ENCODE measurements around the gene PALB2. TPM values are rescaled to one million over a fixed set of nuclear protein-coding genes. Genes with fewer than 3 reads are reported as not detected.

The PALB2 gene
- total RNA-seq = 21.0 TPM in 2 replicates
- long read RNA-seq, full-length matches to known transcripts = 14 of 29 reads
- long read RNA-seq, partial matches to known transcripts = 7 of 29 reads
- long read RNA-seq, other reads (novel, unspliced or antisense) = 8 of 29 reads

DNA sequence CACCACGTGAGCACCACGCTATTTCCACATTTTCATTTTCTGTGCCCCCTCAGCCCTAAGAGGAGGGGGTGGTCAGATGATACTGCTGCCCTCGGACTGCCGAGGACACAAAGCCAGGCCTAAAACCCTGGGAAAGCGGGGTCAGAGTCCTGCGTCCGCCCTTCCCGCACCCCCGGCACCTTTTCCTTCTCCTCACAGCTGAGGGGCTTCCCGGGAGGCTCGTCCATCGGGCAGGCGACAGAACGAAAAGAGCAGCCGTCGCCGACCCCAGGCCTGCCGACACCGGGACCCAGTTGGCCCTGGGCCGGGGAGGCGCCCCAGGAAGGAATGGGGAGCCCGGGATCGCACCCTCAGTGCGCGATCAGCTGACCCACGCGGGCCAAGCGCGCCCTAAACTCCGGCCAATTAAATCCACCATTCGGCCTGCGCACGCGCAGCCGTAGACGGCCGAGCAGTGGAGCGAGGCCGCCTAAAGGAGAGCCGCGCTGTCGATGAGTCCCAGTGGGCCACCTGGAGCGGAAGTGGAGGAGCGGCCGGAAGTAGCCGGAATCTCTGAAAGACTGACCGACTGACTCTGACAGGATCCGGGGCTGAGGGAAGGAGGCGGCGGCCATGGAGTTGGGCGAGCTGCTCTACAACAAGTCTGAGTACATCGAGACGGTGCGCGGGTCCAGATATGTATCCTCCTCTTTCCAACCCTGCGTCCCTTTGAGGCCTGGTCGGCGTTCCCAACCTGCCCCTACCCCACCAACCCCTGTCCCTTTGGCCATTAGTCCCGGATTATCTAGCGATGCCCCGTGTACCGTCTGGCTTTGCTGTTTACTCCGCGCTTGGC, at the start of gene PALB2, which contains the start of gene DCTN5:
Gene PALB2 (minus strand): TSS at position 380 of the 835 bp plus-strand sequence. CDS start 153 bp downstream, at position 227.
Gene DCTN5 (plus strand): TSS at position 536 of the 835 bp plus-strand sequence. CDS start 77 bp downstream, at position 613.
- no peaks in the 10 kb centered on the region for H3K27me3 Mint-ChIP-seq
- peaks cover 18% of the 10 kb centered on the region for H3K4me1 Mint-ChIP-seq (ENCODE audit: low read depth)
- peaks cover 15% of the 10 kb centered on the region for H3K36me3 Mint-ChIP-seq (ENCODE audit: insufficient read depth)
- H3K27ac Mint-ChIP-seq = peak within 1 kb of the TSS; percentile 98
- peak within 1 kb of the TSS; percentile 100 for H3K4me3 Mint-ChIP-seq (ENCODE audit: low read depth)
- peak; percentile 79 for DNase-seq (ENCODE audit: low spot score, unreplicated experiment)
- H3K9me3 Mint-ChIP-seq (ENCODE audit: low read depth) = no peaks in the 10 kb centered on the region
- TF ChIP-seq CTCF (IDR thresholded peaks at IDR 0.05; ENCODE audit: unreplicated experiment) = no peak

- TF ChIP-seq CTCF (IDR thresholded peaks at IDR 0.05; ENCODE audit: unreplicated experiment) = no peak
- peak overlapping the region; percentile 71 for H3K27ac Mint-ChIP-seq
- no peak for DNase-seq (ENCODE audit: low spot score, unreplicated experiment)
- no peaks in the 10 kb centered on the region for H3K27me3 Mint-ChIP-seq
- H3K4me1 Mint-ChIP-seq (ENCODE audit: low read depth) = peaks cover 3% of the 10 kb centered on the region
- no peak overlapping the region for H3K4me3 Mint-ChIP-seq (ENCODE audit: low read depth)
- peaks cover 15% of the 10 kb centered on the region for H3K36me3 Mint-ChIP-seq (ENCODE audit: insufficient read depth)
- no peaks in the 10 kb centered on the region for H3K9me3 Mint-ChIP-seq (ENCODE audit: low read depth)
Measured at GRCh38 chr16:23689442-23690187, 48.5 kb upstream of the PALB2 start.

GRCh38 chr16:23687034-23687808, 46.1 kb upstream of the PALB2 start:
- H3K9me3 Mint-ChIP-seq (ENCODE audit: low read depth) = no peaks in the 10 kb centered on the region
- no peak overlapping the region for H3K4me3 Mint-ChIP-seq (ENCODE audit: low read depth)
- peaks cover 21% of the 10 kb centered on the region for H3K36me3 Mint-ChIP-seq (ENCODE audit: insufficient read depth)
- DNase-seq (ENCODE audit: low spot score, unreplicated experiment) = no peak
- H3K4me1 Mint-ChIP-seq (ENCODE audit: low read depth) = no peaks in the 10 kb centered on the region
- H3K27ac Mint-ChIP-seq = no peak overlapping the region
- H3K27me3 Mint-ChIP-seq = no peaks in the 10 kb centered on the region
- no peak for TF ChIP-seq CTCF (IDR thresholded peaks at IDR 0.05; ENCODE audit: unreplicated experiment)

DNA sequence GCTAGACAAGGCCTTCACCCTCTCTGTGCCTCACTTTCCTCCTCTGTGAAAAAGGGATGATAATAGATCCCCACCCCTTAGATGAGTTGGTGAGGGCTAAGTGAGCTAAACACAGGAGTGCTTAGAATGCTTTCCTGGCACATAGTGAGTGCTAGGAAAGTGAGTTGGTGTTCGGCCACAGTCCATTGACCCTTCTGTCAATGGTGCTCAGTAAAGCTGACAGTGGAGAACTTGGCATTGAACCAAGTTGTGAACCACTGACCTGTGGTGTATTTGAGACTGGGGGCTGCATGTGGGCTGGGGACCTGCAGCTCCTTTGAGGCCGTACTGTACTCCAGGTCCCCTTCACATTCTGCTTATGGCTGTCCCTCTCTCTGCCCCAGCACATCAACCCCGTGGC, 42.4 kb upstream of the PALB2 start:
- TF ChIP-seq CTCF (IDR thresholded peaks at IDR 0.05; ENCODE audit: unreplicated experiment) = no peak
- H3K9me3 Mint-ChIP-seq (ENCODE audit: low read depth) = no peaks in the 10 kb centered on the region
- H3K27ac Mint-ChIP-seq = no peak overlapping the region

More for the DNA sequence above, 42.4 kb upstream of the PALB2 start:
- Mint-ChIP-seq H3K36me3 (ENCODE audit: insufficient read depth) (peaks cover 18% of the 10 kb centered on the region), H3K4me3 (ENCODE audit: low read depth) (no peak overlapping the region), H3K27me3 (no peaks in the 10 kb centered on the region), H3K4me1 (ENCODE audit: low read depth) (peaks cover 15% of the 10 kb centered on the region)
- DNase-seq (ENCODE audit: low spot score, unreplicated experiment) = no peak

Measured in progenitor cell of endocrine pancreas (in vitro differentiated cells).